ENCODE data around the gene BLOC1S3.
"Not testable (repeated sequence)": the region's sequence is repeated elsewhere in the genome, so short reads cannot be mapped to it uniquely, and the experiment has no call there.

BLOC1S3 gene

GRCh38 chr19:45224645-45225044 lies 46.1 kb downstream of the BLOC1S3 start:
- DNase-seq (ENCODE audit: low spot score) = no peak

GRCh38 chr19:45229056-45229455 lies 50.5 kb downstream of the BLOC1S3 start:
- DNase-seq (ENCODE audit: low spot score) = not testable (repeated sequence)
